Hypothalamus (tissue), 51 donors: ENCODE data around the gene NAPG.
"Not testable (repeated sequence)": the region's sequence is repeated elsewhere in the genome, so short reads cannot be mapped to it uniquely, and the experiment has no call there.

Experiments used
- DNase-seq, 51 donors: peaks; one replicate each; lab custom pipeline; 2025; lab: John Stamatoyannopoulos, UW

NAPG gene

DNA sequence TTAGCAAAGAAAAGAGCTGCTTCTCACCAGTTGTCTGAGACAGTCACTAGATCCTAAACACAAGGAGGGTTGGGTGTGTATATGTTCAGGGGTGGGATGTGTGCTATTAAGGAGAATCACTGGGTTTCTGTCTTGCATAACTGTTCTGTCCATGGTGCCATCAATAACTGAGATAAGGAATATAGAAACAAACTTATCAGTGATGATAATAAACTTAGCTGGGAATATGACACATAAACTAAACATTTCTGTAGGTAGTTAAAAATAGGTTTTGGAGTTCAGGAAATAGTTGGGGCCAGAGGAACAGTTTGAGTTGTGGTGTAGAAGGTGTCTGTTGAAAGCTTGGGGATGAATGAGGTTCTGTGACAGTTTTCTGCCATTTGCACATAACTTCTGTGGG lies 17.4 kb downstream of the NAPG start:
- no peak for DNase-seq

DNA sequence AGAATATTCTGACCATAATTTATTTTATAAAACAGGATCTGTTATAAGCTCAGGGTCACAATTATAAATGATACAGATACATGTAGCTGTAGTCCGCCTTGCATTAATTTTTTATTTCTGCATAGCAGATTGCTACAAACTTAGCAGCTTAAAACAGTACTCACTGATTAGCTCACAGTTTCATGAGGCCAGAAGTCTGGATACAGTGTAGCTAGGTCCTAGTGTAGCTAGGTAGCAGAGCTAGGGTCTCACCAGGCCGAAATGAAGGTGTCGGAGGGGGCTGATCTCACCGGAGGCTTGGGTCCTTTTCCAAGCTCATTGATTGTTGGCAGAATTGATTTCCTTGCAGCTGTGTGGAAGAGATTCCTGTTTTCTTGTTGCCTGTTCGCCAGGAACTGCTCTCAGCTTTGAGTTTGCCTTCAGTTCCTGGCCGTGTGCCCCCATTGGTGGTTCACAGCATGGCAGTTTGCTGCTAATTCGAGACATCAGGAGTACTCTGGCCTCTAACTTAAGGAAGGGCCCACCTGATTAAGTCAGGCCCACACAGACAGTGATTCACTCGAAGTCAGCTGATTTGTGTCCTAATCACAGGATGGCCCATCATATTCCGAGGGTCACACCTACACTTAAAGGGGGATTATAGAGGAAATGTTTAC lies 18.4 kb downstream of the NAPG start:
- peak in 4 of 51 donors; percentile 7 to 17 (median 12) for DNase-seq

DNA sequence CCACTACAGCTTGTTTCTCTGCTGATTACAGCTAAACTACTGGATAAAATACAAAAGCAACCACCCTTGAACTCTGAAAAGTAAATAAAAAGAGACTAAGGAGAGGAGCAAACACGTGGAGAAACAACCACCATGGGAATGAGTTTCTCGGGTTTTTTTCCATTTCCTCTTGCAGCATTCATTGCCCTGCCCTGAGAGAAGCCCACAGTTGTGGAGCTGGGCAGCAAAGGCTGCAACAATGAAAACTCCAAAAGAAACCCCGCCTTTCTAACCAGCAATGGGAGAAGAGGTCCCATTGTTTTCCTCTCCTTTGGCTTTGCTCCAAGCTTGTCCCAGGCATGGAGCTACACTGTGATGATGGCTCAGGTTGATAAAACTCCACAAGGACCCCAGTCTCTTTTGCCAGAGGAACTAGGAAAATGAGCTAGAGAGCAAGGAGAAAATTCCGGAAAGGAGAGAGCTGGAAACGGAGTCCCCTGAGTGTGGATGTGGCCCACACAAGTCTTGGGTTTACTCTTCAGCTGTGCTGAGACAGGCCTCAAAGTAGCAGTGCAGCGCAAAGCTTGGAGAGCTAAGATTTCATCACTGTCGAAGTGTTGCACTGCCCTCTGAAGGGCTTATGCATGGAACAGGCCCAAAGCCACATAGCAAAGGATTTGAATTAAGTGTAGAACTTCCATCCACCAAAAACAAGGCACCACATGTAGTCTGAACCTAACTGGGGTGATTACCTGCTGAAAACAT lies 20.9 kb downstream of the NAPG start:
- DNase-seq, result peak in 4 of 51 donors; percentile 8 to 22 (median 16)

DNA sequence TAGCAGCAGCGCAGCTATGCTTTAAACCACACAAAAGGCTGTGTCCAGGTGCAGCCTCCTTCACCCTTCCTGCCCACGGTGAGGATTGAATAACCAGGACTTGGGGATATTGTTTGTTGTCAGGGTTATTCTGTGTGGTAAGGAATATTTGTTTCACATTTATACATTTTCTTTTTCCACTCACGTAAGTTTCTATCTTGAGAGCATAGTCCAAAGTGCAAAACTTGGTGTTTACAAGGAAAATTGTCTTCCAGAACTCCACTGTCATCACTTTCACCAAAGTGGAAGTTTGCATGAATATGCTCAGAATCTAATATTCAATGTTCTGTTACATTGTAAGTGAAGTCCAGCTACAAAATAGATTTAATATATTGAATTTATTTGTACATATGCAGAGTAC lies 26.4 kb downstream of the NAPG start:
- no peak for DNase-seq

GRCh38 chr18:10556251-10556650 lies 30.4 kb downstream of the NAPG start:
- DNase-seq, result not testable (repeated sequence)

GRCh38 chr18:10557085-10557677 lies 31.4 kb downstream of the NAPG start:
- no peak for DNase-seq

GRCh38 chr18:10558243-10558966 lies 32.6 kb downstream of the NAPG start:
- DNase-seq, result no peak

DNA sequence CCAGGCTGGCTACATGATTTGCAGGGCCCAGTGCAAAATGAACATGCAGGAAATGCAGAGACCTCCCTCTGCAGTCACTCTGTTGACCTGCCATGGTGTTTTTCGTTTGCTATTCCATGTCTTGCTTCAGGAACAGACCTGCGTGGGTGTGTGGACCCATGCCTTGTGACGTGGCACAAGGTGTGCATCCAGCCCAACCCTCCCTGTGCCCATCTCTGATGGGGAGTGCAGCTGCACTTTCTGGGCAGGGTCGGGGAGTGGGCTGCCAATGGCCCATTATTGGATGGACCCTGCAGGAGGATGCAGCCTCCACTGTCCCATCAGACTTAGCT lies 33.1 kb downstream of the NAPG start:
- DNase-seq, result no peak

DNA sequence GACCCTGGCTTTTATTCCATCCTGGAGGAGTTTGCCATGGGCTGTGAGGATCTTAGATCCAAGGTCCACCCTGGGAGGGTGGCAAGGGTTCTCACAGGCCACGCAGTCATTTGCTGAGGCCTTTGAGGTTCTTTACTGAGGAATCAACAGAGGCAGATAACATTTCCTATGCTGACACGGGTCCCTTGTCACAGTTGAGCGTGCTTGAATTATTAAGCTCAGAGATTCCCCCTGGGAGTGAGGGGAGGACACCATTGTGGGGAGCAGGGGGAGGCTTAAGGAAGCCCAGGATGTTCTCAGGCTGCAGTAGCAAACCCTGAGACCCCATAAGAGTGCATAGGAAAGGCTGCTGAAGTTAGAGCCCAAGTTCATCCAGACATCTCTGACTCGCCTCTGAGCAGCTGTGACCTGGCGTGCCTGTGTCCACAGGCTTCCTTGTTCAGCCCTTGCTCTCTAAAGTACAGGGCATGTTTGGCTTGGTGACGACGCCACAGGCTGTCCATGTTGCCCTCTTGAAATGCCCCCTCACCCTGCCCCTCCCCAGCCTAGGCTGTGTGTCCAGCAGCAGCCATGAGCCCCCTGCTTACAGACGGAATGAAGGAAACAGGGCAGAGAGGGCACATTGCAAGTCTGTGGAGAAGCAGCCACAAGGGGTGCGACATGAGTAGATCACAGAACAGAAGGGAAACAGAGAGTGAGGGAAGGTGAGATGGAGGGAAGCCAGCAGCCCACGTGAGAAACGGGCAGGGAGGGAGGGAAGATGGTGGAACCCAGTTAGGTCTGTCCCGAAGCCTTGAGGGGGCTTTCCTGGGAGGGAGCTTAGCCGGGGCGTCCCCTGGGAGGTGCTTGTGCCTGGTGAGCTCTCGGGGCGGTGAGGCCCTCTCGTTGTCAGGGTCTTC lies 34.0 kb downstream of the NAPG start:
- DNase-seq, result peak in 1 of 51 donors; percentile 70

DNA sequence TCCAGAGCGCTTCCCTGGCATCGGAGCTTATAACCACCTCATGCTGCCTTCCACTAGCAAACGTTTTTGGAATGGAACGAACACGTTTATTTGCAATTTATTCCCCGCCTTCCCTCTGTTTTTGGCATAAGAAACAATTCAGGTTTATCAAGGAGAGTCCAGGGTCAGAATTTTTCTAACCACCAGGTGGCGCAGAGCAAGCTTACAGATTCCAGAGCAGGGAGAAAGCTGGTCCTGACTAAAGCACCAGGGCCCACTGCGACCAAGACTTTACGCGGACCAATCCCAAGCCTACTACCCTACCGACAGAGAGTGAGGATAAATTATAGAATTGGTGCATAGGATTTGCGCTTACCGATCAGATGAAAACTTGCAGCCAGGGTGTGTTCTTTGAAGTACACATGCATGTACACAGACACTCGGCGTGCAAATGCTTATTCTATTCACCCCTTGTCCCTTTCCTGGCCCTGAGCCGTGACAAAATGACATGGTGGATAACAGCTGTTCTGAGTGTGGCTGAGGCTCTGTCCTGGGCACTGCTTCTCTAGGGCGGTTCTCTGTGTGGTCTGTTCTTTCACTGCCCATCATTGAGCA lies 34.7 kb downstream of the NAPG start:
- DNase-seq, result peak in 45 of 51 donors; percentile 15 to 80 (median 51)

DNA sequence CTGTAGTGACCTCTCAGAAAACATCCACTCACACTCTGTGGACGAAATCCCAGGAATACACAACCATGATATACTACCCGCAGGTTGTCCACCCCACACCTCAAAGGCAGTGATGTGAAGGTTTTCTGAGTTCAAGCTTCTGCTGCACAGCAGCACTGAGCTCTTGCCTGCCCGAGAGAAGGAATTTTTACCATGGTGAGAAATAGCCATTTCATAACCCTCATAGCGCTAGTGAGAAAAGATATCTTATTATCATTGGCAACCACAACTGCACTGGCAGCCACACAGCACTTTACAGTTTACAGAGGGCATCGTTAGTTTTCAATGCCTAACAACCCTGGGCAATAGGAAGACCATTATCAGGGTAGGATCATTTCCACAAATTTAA lies 36.9 kb downstream of the NAPG start:
- DNase-seq, result no peak

- peak in 3 of 51 donors; percentile 8 to 34 (median 9) for DNase-seq
Observed at GRCh38 chr18:10563886-10564285, 38.1 kb downstream of the NAPG start.

DNA sequence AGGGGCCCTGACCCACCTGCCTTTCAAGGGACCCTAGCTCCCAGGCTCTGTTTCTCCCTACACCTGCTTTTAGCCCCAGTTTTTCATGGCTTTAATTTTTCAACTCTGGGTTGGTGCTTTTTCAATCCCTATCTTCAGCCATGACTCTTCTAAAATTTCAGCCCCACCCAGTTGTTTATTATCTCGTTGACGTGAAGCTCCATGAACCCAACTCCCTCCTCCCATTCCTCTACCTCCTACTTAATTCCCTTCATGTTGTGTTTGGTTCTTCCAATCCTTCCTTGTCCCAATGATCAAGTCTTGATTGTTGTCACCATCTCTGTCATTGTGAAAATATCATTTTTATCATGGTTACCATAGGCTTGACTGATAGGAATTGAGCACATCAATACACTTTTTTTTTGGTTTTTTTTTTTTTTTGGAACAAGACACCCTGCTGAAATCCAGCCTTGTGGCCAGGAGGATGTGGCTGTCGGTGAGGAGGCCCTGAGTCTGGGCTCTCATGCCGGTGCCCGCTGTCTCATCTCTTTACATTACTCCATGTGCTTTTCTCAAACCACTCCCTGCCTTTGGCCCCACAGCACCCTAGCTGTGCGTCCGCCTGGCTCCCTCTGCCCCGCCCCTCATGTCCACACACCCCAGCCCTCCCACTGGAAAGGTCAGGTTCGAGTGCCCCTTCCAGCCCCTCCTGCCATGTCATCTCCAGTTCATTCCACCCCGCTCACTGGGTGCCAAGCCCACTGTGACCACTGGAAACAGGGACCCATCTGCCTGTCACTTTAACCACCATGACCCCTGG lies 39.3 kb downstream of the NAPG start:
- no peak for DNase-seq

DNA sequence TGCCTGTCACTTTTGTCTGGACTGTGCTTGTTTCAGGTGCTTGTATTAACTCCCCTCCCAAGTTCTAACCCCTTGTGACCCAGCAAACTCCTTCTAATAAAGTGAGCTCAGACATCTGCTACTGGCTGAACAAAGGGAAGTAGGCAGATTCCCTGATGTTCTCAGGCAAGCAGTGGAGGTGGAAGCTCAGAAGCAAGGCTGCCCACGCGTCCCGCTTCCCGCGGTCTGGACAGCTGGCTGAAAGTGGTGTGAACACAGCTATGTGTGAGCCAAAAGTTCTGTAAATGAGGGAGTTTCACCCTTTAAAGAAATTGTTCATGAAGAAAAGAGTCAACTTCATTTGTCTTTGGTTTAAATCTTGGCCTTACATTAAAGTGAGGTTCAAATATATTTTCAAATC lies 40.0 kb downstream of the NAPG start:
- DNase-seq, result peak in 1 of 51 donors; percentile 61

DNA sequence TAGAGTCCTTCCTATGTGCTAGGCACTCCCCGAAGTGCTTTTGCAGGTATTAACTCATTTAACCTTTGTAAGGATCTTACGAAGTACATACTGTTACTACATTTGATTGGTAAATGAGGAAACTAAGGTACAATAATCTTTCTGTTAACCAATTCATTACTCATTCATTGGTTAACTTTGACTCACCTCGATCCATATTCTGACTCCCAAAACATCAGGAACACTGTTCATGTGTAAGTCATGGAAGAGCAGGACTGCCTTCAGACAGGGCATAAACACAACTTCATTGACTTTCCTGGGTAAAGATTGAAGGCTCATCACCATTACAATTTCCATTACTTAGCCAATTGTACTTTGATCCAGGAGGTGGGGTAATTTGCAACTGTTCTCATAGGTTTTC lies 40.6 kb downstream of the NAPG start:
- DNase-seq, result no peak

DNA sequence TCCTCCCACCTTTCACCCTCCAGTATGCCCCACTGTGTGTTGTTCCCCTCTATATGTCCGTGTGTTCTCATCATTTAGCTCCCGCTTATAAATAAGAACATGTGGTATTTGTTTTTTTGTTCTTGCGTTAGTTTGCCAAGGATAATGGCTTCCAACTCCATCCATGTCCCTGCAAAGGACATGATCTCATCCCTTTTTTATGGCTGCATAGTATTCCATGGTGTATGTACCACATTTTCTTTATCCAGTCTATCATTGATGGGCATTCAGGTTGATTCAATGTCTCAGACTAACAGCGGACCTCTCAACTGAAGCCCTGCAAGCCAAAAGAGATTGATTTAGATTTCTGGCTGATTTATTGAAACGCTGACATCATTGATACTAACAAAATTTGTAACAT lies 44.1 kb downstream of the NAPG start:
- not testable (repeated sequence) for DNase-seq

- no peak for DNase-seq
Observed at GRCh38 chr18:10570622-10571021, 44.8 kb downstream of the NAPG start.

GRCh38 chr18:10571537-10571936 lies 45.7 kb downstream of the NAPG start:
- DNase-seq, result no peak

DNA sequence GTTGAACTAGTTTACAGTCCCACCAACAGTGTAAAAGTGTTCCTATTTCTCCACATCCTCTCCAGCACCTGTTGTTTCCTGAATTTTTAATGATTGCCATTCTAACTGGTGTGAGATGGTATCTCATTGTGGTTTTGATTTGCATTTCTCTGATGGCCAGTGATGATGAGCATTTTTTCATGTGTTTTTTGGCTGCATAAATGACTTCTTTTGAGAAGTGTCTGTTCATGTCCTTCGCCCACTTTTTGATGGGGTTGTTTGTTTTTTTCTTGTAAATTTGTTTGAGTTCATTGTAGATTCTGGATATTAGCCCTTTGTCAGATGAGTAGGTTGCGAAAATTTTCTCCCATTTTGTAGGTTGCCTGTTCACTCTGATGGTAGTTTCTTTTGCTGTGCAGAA lies 47.4 kb downstream of the NAPG start:
- not testable (repeated sequence) for DNase-seq
